T-helper 17 cell (primary cell): ENCODE data around the gene CNTFR. TPM values are rescaled to one million over a fixed set of nuclear protein-coding genes. Genes with fewer than 3 reads are reported as not detected.

ENCODE experiments used
- ATAC-seq: fragments of 150-1000 bp; cut with Tn5 transposase; 2 replicates; pipeline ENCODE4 v1.10.0; 2021; ENCODE audit warnings: mild to moderate bottlenecking, moderate library complexity
- DNase-seq, 3 donors: peaks; one replicate each; pipeline versions ENCODE4 v3.0.0 to v3.0.0-alpha.2; 2020 to 2021
- H3K9me3 ChIP-seq: one replicate; pipeline ENCODE4 v1.7.0; 2013; ENCODE audit warnings: low read length, mild to moderate bottlenecking; ENCODE audit not compliant: control insufficient read depth, poor library complexity, severe bottlenecking
- H3K27ac Mint-ChIP-seq: one replicate; pipeline ENCODE4 v1.8.0; 2022; ENCODE audit warnings: mild to moderate bottlenecking, moderate library complexity, mixed read lengths
- H3K27me3 Mint-ChIP-seq: one replicate; pipeline ENCODE4 v1.8.0; 2022; ENCODE audit warnings: mixed read lengths
- H3K36me3 Mint-ChIP-seq: one replicate; pipeline ENCODE4 v1.8.0; 2022; ENCODE audit warnings: low read depth, mixed read lengths
- H3K4me1 Mint-ChIP-seq: one replicate; pipeline ENCODE4 v1.8.0; 2022; ENCODE audit warnings: mild to moderate bottlenecking, mixed read lengths
- H3K4me3 Mint-ChIP-seq: one replicate; pipeline ENCODE4 v1.8.0; 2022; ENCODE audit warnings: mild to moderate bottlenecking, moderate library complexity, mixed read lengths
- total RNA-seq, 4 donors: library from RNA in 2 of 4; stranded (reverse) in 2 of 4; gene quantifications; one replicate each; pipeline ENCODE4 v1.2.3 and lab custom pipeline; 2022 to 2026

CNTFR gene
- total RNA-seq, 2 donors from 2014 or later, result not detected

GRCh38 chr9:34590381-34591247 is 1.1 kb upstream of the CNTFR start:
- H3K4me3 Mint-ChIP-seq, result peak overlapping the region; percentile 90
- no peak for ATAC-seq
- H3K4me1 Mint-ChIP-seq, result peaks cover 31% of the 10 kb centered on the region
- peaks cover 10% of the 10 kb centered on the region for H3K36me3 Mint-ChIP-seq
- no peak for DNase-seq
- H3K27ac Mint-ChIP-seq, result no peak overlapping the region
- peaks cover 80% of the 10 kb centered on the region for H3K27me3 Mint-ChIP-seq
- no peaks in the 10 kb centered on the region for H3K9me3 ChIP-seq

- Mint-ChIP-seq H3K27me3 (peaks cover 92% of the 10 kb centered on the region), H3K36me3 (peaks cover 10% of the 10 kb centered on the region), H3K4me1 (peaks cover 33% of the 10 kb centered on the region), H3K4me3 (peak overlapping the region; percentile 88), H3K27ac (no peak overlapping the region)
- H3K9me3 ChIP-seq, result no peaks in the 10 kb centered on the region
- DNase-seq, result no peak
- no peak for ATAC-seq
These were observed 571 bp downstream of the CNTFR start for GRCh38 chr9:34588671-34589635.

- no peaks in the 10 kb centered on the region for H3K9me3 ChIP-seq
- no peak for DNase-seq
- Mint-ChIP-seq H3K27me3 (peaks cover 93% of the 10 kb centered on the region), H3K4me3 (peak overlapping the region; percentile 31), H3K27ac (no peak overlapping the region), H3K4me1 (peaks cover 28% of the 10 kb centered on the region), H3K36me3 (peaks cover 11% of the 10 kb centered on the region)
- ATAC-seq, result no peak
These were observed 2.3 kb downstream of the CNTFR start for GRCh38 chr9:34587271-34587670.

GRCh38 chr9:34585946-34586669 is 3.4 kb downstream of the CNTFR start:
- Mint-ChIP-seq H3K4me1 (peaks cover 24% of the 10 kb centered on the region), H3K27ac (peak overlapping the region; percentile 66), H3K36me3 (peaks cover 12% of the 10 kb centered on the region), H3K4me3 (no peak overlapping the region), H3K27me3 (peaks cover 93% of the 10 kb centered on the region)
- ATAC-seq (no peak), DNase-seq (no peak)
- no peaks in the 10 kb centered on the region for H3K9me3 ChIP-seq

GRCh38 chr9:34584970-34585369 is 4.6 kb downstream of the CNTFR start:
- Mint-ChIP-seq H3K27ac (no peak overlapping the region), H3K27me3 (peaks cover 93% of the 10 kb centered on the region), H3K4me3 (no peak overlapping the region), H3K4me1 (peaks cover 17% of the 10 kb centered on the region), H3K36me3 (peaks cover 16% of the 10 kb centered on the region)
- no peak for DNase-seq
- no peak for ATAC-seq
- no peaks in the 10 kb centered on the region for H3K9me3 ChIP-seq

- Mint-ChIP-seq H3K4me1 (peaks cover 12% of the 10 kb centered on the region), H3K27ac (no peak overlapping the region), H3K36me3 (peaks cover 16% of the 10 kb centered on the region), H3K27me3 (peaks cover 95% of the 10 kb centered on the region), H3K4me3 (no peak overlapping the region)
- no peak for DNase-seq
- ATAC-seq, result no peak
- no peaks in the 10 kb centered on the region for H3K9me3 ChIP-seq
These were observed 6.7 kb downstream of the CNTFR start for GRCh38 chr9:34582787-34583186.

- Mint-ChIP-seq H3K27me3 (peaks cover 93% of the 10 kb centered on the region), H3K4me1 (peaks cover 18% of the 10 kb centered on the region), H3K36me3 (peaks cover 23% of the 10 kb centered on the region), H3K4me3 (no peak overlapping the region), H3K27ac (no peak overlapping the region)
- DNase-seq (no peak), ATAC-seq (no peak)
- no peaks in the 10 kb centered on the region for H3K9me3 ChIP-seq
These were observed 8.2 kb downstream of the CNTFR start for GRCh38 chr9:34581318-34581717.

- no peak for ATAC-seq
- no peak overlapping the region for H3K4me3 Mint-ChIP-seq
These were observed 9.2 kb downstream of the CNTFR start for GRCh38 chr9:34580358-34580757.

GRCh38 chr9:34579808-34580163 is 9.7 kb downstream of the CNTFR start:
- DNase-seq (no peak), ATAC-seq (no peak)
- Mint-ChIP-seq H3K27me3 (peaks cover 91% of the 10 kb centered on the region), H3K4me3 (no peak overlapping the region), H3K4me1 (peaks cover 20% of the 10 kb centered on the region), H3K36me3 (peaks cover 26% of the 10 kb centered on the region), H3K27ac (no peak overlapping the region)
- H3K9me3 ChIP-seq, result no peaks in the 10 kb centered on the region

More at GRCh38 chr9:34580358-34580757, 9.2 kb downstream of the CNTFR start:
- Mint-ChIP-seq H3K27ac (no peak overlapping the region), H3K27me3 (peaks cover 91% of the 10 kb centered on the region), H3K4me1 (peaks cover 20% of the 10 kb centered on the region), H3K36me3 (peaks cover 26% of the 10 kb centered on the region)
- no peak for DNase-seq
- H3K9me3 ChIP-seq, result no peaks in the 10 kb centered on the region

- H3K27ac Mint-ChIP-seq, result no peak overlapping the region
- H3K27me3 Mint-ChIP-seq, result peaks cover 90% of the 10 kb centered on the region
- DNase-seq, result no peak
- peaks cover 26% of the 10 kb centered on the region for H3K36me3 Mint-ChIP-seq
- H3K4me3 Mint-ChIP-seq, result peak overlapping the region; percentile 61
- no peaks in the 10 kb centered on the region for H3K9me3 ChIP-seq
- peaks cover 19% of the 10 kb centered on the region for H3K4me1 Mint-ChIP-seq
- ATAC-seq, result no peak
These were observed 10.3 kb downstream of the CNTFR start for GRCh38 chr9:34579104-34579807.

- ATAC-seq (peak; percentile 25), DNase-seq (no peak)
- Mint-ChIP-seq H3K36me3 (peaks cover 28% of the 10 kb centered on the region), H3K27me3 (peaks cover 87% of the 10 kb centered on the region), H3K4me1 (peaks cover 22% of the 10 kb centered on the region), H3K4me3 (peak overlapping the region; percentile 45), H3K27ac (no peak overlapping the region)
- no peaks in the 10 kb centered on the region for H3K9me3 ChIP-seq
These were observed 11.1 kb downstream of the CNTFR start for GRCh38 chr9:34578241-34579103.
